Fibroblast of lung (primary cell): ENCODE measurements around the gene SPNS3.

Experiments used
- CTCF ChIP-seq, 2 donors: IDR thresholded peaks in 1 of 2; conservative IDR thresholded peaks in 1 of 2; 1 replicate in 1 of 2; 2 replicates in 1 of 2; pipeline ENCODE4 v1.5.1; 2011 to 2012; ENCODE audit warnings: low read length in 2 of 2, control low read depth in 1 of 2, inconsistent platforms in 1 of 2, low read depth in 1 of 2, mild to moderate bottlenecking in 1 of 2
- EZH2 ChIP-seq: IDR thresholded peaks from 2 replicates; pipeline ENCODE4 v1.5.1; 2012; ENCODE audit warnings: low read length, control low read depth, mild to moderate bottlenecking; ENCODE audit errors: missing control alignments

DNA sequence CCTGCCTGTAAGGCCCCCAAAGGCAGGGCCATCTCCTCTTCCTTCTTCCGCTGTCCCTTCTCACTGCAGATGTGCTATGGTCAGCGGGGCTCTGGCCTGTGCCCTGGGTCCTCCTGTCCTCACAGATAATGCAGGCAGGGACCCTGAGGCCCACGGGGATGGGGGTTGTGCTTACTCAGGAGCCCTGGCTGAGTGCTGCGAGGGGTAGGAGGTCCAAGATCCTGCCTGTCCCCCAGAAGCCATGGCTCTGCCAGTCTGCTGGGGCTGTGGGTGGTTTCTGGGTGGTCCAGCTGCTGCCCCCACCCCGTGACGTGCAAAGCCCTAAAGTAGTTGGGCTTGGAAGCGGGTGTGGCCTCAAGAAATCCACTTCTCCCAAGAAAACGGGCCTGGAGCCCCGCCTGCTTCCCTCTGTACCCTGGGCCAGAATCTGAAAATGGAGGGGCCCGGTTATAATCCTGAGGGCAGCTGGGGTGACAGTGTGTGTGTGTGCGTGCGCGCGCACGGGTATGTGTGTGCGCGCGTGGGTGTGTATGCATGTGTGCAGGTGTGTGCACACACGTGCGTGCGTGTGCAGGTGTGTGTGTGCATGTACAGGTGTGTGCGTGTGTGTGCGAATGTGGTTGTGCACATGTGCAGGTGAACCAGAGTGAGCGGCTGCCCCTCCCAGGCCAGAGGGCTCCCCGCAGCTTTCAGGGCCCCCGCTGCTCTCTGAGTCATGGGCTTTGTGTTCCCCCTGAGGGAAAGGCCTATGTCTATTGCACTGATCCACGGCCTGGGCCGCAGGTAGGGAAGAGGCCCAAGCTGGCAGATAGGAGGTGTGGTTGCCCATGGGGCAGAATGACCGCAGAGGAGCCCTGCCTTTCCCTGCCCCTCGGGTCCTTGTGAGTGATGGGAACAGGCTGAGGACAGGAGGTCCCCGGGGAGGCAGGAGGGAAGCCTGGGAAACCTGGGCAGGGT lies 78.7 kb downstream of the SPNS3 start:
- TF ChIP-seq CTCF (conservative IDR thresholded peaks at IDR 0.05 in 1 of 2, IDR thresholded peaks at IDR 0.05 in 1 of 2; ENCODE audit: low read depth in 1 of 2, low read length in 2 of 2) (no peak), EZH2 (no peak)
